Thoracic aorta (tissue), 2 donors: ENCODE measurements around the gene SPHK2. TPM values are rescaled to one million over a fixed set of nuclear protein-coding genes. Genes with fewer than 3 reads are reported as not detected.
A peak's percentile ranks its signal among the peaks of the same experiment; 100 is the strongest.

Experiments
- ATAC-seq: fragments of 150-250 bp; one replicate; pipeline ENCODE4 v1.8.0; 2017; ENCODE audit warnings: low read depth; ENCODE audit not compliant: insufficient number of reproducible peaks, low FRiP score
- DNase-seq: peaks from one replicate; pipeline ENCODE4 v3.0.0-alpha.2; 2020; ENCODE audit warnings: low spot score
- H3K27ac ChIP-seq, 2 donors: fragments of 200-600 bp; sonication (generic); 1 replicate in 1 of 2; 2 replicates in 1 of 2; pipeline ENCODE4 v1.5.1; 2016; ENCODE audit warnings: mild to moderate bottlenecking in 2 of 2, moderate library complexity in 2 of 2
- H3K27me3 ChIP-seq: fragments of 200-600 bp; sonication (generic); replicated peaks from 2 replicates; pipeline ENCODE4 v1.6.0; 2016; ENCODE audit warnings: mild to moderate bottlenecking; ENCODE audit not compliant: insufficient read depth
- H3K36me3 ChIP-seq: fragments of 200-600 bp; sonication (generic); one replicate; pipeline ENCODE4 v1.5.1; 2016
- H3K4me1 ChIP-seq, 2 donors: fragments of 200-600 bp; sonication (generic); 1 replicate in 1 of 2; 2 replicates in 1 of 2; pipeline versions ENCODE4 v1.5.1 to v1.6.0; 2016; ENCODE audit warnings: low read depth in 2 of 2, mild to moderate bottlenecking in 1 of 2; ENCODE audit not compliant: control insufficient read depth in 1 of 2
- H3K4me3 ChIP-seq: fragments of 200-600 bp; sonication (generic); 2 replicates; pipeline ENCODE4 v1.5.1; 2016; ENCODE audit warnings: mild to moderate bottlenecking
- H3K9me3 ChIP-seq: fragments of 200-600 bp; sonication (generic); 2 replicates; pipeline ENCODE4 v1.5.1; 2016
- CTCF ChIP-seq: fragments of 200-600 bp; sonication (generic); IDR thresholded peaks from one replicate; pipeline ENCODE4 v1.5.1; 2019; ENCODE audit warnings: antibody characterized with exemption
- total RNA-seq, 2 donors: library from RNA; depleted of rRNA; stranded (reverse); fragments of >200 nt; gene quantifications; one replicate each; pipeline versions ENCODE4 v1.1.0 to v1.2.3, GENCODE V29; 2016

SPHK2 gene
- total RNA-seq, 2 donors from 2014 or later = 16.2 to 49.0 TPM

- H3K27me3 ChIP-seq = no peaks in the 10 kb centered on the region
- DNase-seq (no peak), ATAC-seq (no peak)
- H3K4me3 ChIP-seq = peak overlapping the region; percentile 95
- no peak overlapping the region for H3K27ac ChIP-seq
- peaks cover 17 to 34% of the 10 kb centered on the region in 2 donors for H3K4me1 ChIP-seq
- H3K36me3 ChIP-seq = peaks cover 23% of the 10 kb centered on the region
- TF ChIP-seq CTCF = no peak
- no peaks in the 10 kb centered on the region for H3K9me3 ChIP-seq
Observed at GRCh38 chr19:48617146-48617937, 2.0 kb upstream of the SPHK2 start.

- Histone ChIP-seq H3K36me3 (peaks cover 23% of the 10 kb centered on the region), H3K4me1 (peaks cover 24 to 45% of the 10 kb centered on the region in 2 donors), H3K4me3 (peak overlapping the region; percentile 95), H3K27me3 (no peaks in the 10 kb centered on the region), H3K9me3 (no peaks in the 10 kb centered on the region), H3K27ac (peak overlapping the region; percentile 84 to 97)
- ATAC-seq = no peak
- TF ChIP-seq CTCF = no peak
- DNase-seq = no peak
Observed at GRCh38 chr19:48618278-48618915, 909 bp upstream of the SPHK2 start.

- Histone ChIP-seq H3K9me3 (no peaks in the 10 kb centered on the region), H3K4me3 (peak overlapping the region; percentile 95), H3K27ac (peak overlapping the region; percentile 93 to 97), H3K36me3 (peaks cover 19% of the 10 kb centered on the region), H3K27me3 (no peaks in the 10 kb centered on the region), H3K4me1 (peaks cover 33 to 56% of the 10 kb centered on the region in 2 donors)
- DNase-seq (no peak), ATAC-seq (no peak)
- TF ChIP-seq CTCF = peak; percentile 6
Observed at GRCh38 chr19:48619692-48620585, 633 bp downstream of the SPHK2 start.

GRCh38 chr19:48623556-48624066 is 4.3 kb downstream of the SPHK2 start:
- peak overlapping the region; percentile 82 for H3K4me3 ChIP-seq
- H3K27ac ChIP-seq = peak overlapping the region; percentile 68 to 80
- no peaks in the 10 kb centered on the region for H3K9me3 ChIP-seq
- DNase-seq = no peak
- peaks cover 3% of the 10 kb centered on the region for H3K36me3 ChIP-seq
- no peaks in the 10 kb centered on the region for H3K27me3 ChIP-seq
- ATAC-seq = no peak
- peaks cover 20 to 38% of the 10 kb centered on the region in 2 donors for H3K4me1 ChIP-seq
- TF ChIP-seq CTCF = no peak
